Measurements from ENCODE around the gene C20orf204.

DNA sequence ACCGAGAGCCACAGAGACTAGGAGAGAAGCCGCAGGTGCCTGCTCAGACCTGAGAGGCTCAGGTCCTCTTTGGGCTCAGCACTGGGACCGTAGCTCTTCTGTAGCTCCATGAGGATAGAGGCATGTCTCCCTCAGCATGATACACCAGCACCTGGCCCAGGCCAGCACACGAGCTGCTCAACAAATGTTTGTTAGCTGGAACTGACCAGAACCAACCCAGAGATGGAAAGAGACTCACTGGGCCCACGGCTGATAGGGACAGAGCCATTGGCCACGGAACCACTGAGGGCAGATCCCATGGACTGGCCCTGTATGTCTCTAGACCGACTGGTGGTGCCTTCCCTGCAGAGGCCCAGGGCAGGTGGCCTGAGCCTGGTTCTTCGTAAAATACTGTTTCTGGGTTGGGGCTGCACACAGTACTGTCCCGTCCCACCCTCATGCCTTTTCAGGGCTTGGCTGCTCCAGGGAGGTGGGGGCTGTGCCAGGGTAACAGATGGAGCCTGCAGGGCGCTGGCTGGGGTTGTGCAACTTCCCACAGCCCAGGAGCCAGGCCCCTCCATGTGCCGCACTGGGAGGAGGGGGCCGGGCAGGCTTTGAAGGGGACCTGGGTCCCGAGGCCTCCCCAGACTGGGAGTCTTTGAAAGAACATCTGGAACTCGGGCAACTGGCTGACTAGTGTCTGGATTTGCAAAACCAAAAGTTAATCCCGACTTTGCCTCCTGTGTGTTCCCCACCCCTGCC is 5.2 kb downstream of the C20orf204 start:
- TF ChIP-seq, protein P1, sequence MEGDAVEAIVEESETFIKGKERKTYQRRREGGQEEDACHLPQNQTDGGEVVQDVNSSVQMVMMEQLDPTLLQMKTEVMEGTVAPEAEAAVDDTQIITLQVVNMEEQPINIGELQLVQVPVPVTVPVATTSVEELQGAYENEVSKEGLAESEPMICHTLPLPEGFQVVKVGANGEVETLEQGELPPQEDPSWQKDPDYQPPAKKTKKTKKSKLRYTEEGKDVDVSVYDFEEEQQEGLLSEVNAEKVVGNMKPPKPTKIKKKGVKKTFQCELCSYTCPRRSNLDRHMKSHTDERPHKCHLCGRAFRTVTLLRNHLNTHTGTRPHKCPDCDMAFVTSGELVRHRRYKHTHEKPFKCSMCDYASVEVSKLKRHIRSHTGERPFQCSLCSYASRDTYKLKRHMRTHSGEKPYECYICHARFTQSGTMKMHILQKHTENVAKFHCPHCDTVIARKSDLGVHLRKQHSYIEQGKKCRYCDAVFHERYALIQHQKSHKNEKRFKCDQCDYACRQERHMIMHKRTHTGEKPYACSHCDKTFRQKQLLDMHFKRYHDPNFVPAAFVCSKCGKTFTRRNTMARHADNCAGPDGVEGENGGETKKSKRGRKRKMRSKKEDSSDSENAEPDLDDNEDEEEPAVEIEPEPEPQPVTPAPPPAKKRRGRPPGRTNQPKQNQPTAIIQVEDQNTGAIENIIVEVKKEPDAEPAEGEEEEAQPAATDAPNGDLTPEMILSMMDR (IDR thresholded peaks at IDR 0.05), result no peak
- no peak for TF ChIP-seq POLR2A (IDR thresholded peaks at IDR 0.05; ENCODE audit: low read depth)
- no peak for TF ChIP-seq EP300 (IDR thresholded peaks at IDR 0.05)
- TF ChIP-seq POLR2AphosphoS5 (IDR thresholded peaks at IDR 0.05), result no peak

Measured in esophagus muscularis mucosa (tissue), 4 donors.